GM12873 (cell line): ENCODE data around the gene TMEM41B.

Source experiments
- TF ChIP-seq, protein P1 (sequence below): IDR thresholded peaks from 2 replicates; pipeline ENCODE4 v1.5.1; 2012; ENCODE audit warnings: low read depth, mild to moderate bottlenecking, moderate library complexity, low read length, control low read depth; ENCODE audit not compliant: insufficient read depth; ENCODE audit errors: missing control alignments

The TMEM41B gene

DNA sequence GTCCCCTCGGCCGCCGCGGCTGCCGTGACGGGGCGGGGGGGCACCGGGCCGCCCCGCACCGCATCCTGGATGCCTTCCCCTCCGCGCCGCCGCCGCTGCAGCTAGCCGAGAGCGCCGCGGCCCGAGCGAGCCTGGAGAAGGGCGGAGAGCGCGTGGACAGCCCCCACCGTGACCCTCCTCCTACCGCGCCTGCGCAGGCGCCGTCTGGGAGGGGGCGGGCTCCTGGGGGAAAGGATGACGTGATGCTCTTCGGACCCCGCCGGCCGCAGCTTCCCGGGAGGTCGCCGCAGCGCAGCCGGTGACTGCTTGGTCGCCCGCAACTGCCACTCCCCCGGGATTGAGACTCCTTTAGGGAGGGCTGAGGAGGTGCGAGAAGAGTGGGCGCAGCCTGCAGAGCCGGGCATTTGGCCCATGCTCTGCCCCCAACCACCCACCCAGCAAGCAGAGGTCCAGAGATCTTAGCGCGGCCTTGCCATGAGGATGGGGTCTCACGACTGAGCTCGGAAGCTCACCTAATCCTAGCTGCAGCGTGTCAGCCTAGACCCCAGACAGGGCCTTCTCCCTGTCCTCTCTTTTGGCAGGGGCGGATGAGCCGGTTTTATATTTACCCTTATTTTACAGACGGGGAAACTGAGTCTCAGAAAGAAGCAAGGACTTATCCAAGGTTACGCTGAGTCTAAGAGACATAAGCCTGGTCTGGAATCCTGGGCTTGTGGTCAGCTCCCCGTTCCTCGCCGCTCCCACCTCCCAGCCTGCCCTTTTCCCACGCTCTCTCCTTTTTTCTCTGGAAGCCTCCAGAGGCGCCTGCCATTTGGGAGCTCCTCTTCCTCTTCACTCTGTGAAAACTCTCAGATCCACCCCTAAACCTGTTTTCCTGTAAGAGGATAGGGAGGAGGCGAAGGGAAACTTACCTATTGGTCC is 48.9 kb downstream of the TMEM41B start, which contains the start of gene DENND5A:
DENND5A (minus strand) TSS at position 140 of the 921 bp plus-strand sequence. CDS start 281 bp downstream, outside the sequence.
- TF ChIP-seq, protein P1, sequence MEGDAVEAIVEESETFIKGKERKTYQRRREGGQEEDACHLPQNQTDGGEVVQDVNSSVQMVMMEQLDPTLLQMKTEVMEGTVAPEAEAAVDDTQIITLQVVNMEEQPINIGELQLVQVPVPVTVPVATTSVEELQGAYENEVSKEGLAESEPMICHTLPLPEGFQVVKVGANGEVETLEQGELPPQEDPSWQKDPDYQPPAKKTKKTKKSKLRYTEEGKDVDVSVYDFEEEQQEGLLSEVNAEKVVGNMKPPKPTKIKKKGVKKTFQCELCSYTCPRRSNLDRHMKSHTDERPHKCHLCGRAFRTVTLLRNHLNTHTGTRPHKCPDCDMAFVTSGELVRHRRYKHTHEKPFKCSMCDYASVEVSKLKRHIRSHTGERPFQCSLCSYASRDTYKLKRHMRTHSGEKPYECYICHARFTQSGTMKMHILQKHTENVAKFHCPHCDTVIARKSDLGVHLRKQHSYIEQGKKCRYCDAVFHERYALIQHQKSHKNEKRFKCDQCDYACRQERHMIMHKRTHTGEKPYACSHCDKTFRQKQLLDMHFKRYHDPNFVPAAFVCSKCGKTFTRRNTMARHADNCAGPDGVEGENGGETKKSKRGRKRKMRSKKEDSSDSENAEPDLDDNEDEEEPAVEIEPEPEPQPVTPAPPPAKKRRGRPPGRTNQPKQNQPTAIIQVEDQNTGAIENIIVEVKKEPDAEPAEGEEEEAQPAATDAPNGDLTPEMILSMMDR = no peak

- TF ChIP-seq, protein P1 = no peak
These were observed 49.8 kb downstream of the TMEM41B start for GRCh38 chr11:9264316-9265210.

- TF ChIP-seq, protein P1 = no peak
These were observed 50.5 kb downstream of the TMEM41B start for GRCh38 chr11:9263840-9264315.

GRCh38 chr11:9259981-9260837 is 54.2 kb downstream of the TMEM41B start:
- TF ChIP-seq, protein P1 = peak; percentile 35

- TF ChIP-seq, protein P1 = no peak
These were observed 60.0 kb downstream of the TMEM41B start for GRCh38 chr11:9254416-9254815.

GRCh38 chr11:9253086-9253485 is 61.3 kb downstream of the TMEM41B start:
- TF ChIP-seq, protein P1 = no peak
